OCI-LY7 (cell line): ENCODE results near the gene CD55. TPM values are rescaled to one million over a fixed set of nuclear protein-coding genes. Genes with fewer than 3 reads are reported as not detected.

ENCODE experiments used
- BruUV-seq: library from RNA; stranded (reverse); fragments of 400-500 nt; replicated peaks from 2 replicates; lab custom pipeline; 2021; lab: Mats Ljungman, UMichigan
- CTCF ChIA-PET: fragments of 300-600 bp; sonication (Branson Sonifier 250); formaldehyde crosslinking; loops from one replicate; lab custom pipeline; 2022; ENCODE audit warnings: antibody characterized with exemption; ENCODE audit not compliant: unreplicated experiment; lab: Charles Lee
- POLR2A ChIA-PET: fragments of 300-600 bp; sonication (Branson Sonifier 250); formaldehyde crosslinking; loops from one replicate; lab custom pipeline; 2022; ENCODE audit warnings: antibody characterized with exemption; lab: Charles Lee
- DNase-seq: peaks from one replicate; pipeline ENCODE4 v3.0.0-alpha.2; 2015; ENCODE audit warnings: low spot score
- H2AFZ ChIP-seq: fragments of 200-600 bp; sonication (generic), shearing (Covaris generic); 2 replicates; pipeline ENCODE4 v1.6.1; 2014; ENCODE audit warnings: mild to moderate bottlenecking, antibody characterized with exemption, low read length, moderate library complexity
- H3K27ac ChIP-seq: fragments of 200-600 bp; sonication (generic); 2 replicates; pipeline ENCODE4 v1.5.1; 2014; ENCODE audit warnings: mixed run types, low read depth, mild to moderate bottlenecking, moderate library complexity, low read length, inconsistent platforms; ENCODE audit not compliant: poor library complexity, severe bottlenecking
- H3K36me3 ChIP-seq: fragments of 200-600 bp; sonication (generic); 2 replicates; pipeline ENCODE4 v1.6.1; 2014; ENCODE audit warnings: mild to moderate bottlenecking, antibody characterized with exemption, low read length, moderate library complexity, mixed read lengths; ENCODE audit not compliant: insufficient read depth
- H3K4me1 ChIP-seq: fragments of 200-600 bp; sonication (generic); 2 replicates; pipeline ENCODE4 v1.5.1; 2014; ENCODE audit warnings: mild to moderate bottlenecking, low read length; ENCODE audit not compliant: insufficient read depth, poor library complexity, severe bottlenecking
- H3K4me2 ChIP-seq: fragments of 200-600 bp; sonication (generic); 2 replicates; pipeline ENCODE4 v1.6.1; 2014; ENCODE audit warnings: mild to moderate bottlenecking, low read length
- H3K4me3 ChIP-seq: fragments of 200-600 bp; sonication (generic); 2 replicates; pipeline ENCODE4 v1.5.1; 2014; ENCODE audit warnings: mild to moderate bottlenecking, low read depth, low read length; ENCODE audit not compliant: poor library complexity, severe bottlenecking
- H3K79me2 ChIP-seq: fragments of 200-600 bp; sonication (generic); 2 replicates; pipeline ENCODE4 v1.6.1; 2016; ENCODE audit warnings: low read depth, mild to moderate bottlenecking, low read length, moderate library complexity, mixed read lengths; ENCODE audit not compliant: insufficient read depth
- H3K9me2 ChIP-seq: fragments of 200-600 bp; sonication (generic); 2 replicates; pipeline ENCODE4 v1.6.1; 2016; ENCODE audit warnings: mild to moderate bottlenecking, low read length, mixed read lengths; ENCODE audit not compliant: insufficient read depth
- H3K9me3 ChIP-seq: fragments of 200-600 bp; sonication (generic); 2 replicates; pipeline ENCODE4 v1.6.1; 2014; ENCODE audit warnings: mild to moderate bottlenecking, mixed run types, low read length, mixed read lengths
- H4K20me1 ChIP-seq: fragments of 200-600 bp; sonication (generic); 2 replicates; pipeline ENCODE4 v1.6.1; 2014; ENCODE audit warnings: mild to moderate bottlenecking, antibody characterized with exemption, low read length, moderate library complexity, mixed read lengths; ENCODE audit not compliant: insufficient read depth
- CTCF ChIP-seq: fragments of 200-600 bp; sonication (generic); conservative IDR thresholded peaks from 2 replicates; pipeline ENCODE4 v1.5.1; 2014; ENCODE audit warnings: mild to moderate bottlenecking, antibody characterized with exemption, low read length, moderate library complexity, mixed read lengths
- EZH2phosphoT487 ChIP-seq: fragments of 200-600 bp; sonication (generic); IDR thresholded peaks from 2 replicates; pipeline ENCODE4 v1.6.1; 2018; ENCODE audit warnings: low read depth, borderline replicate concordance, mild to moderate bottlenecking, mixed run types, antibody characterized with exemption, low read length, moderate library complexity, mixed read lengths
- intact Hi-C: fragments of 100-400 bp; cut with micrococcal nuclease; formaldehyde crosslinking; loops from one replicate; pipeline ENCODE4 v1.10.0; 2022; ENCODE audit not compliant: unreplicated experiment
- total RNA-seq, 2 experiments: library from RNA; depleted of rRNA in 1 of 2; stranded (reverse); fragments of >200 nt in 1 of 2; shearing (Covaris generic) in 1 of 2; gene quantifications; 2 replicates each; pipeline ENCODE4 v1.2.3, GENCODE V29; 2014 to 2022

CD55 gene
- total RNA-seq, 2 experiments from 2014 or later, result 20.0 to 28.1 TPM

GRCh38 chr1:207355060-207355459 lies 33.6 kb downstream of the CD55 start:
- Histone ChIP-seq H3K4me3 (no peak overlapping the region), H4K20me1 (no peaks in the 10 kb centered on the region), H3K27ac (no peak overlapping the region), H3K9me3 (no peaks in the 10 kb centered on the region), H3K4me2 (no peak overlapping the region), H3K79me2 (no peaks in the 10 kb centered on the region), H3K9me2 (no peaks in the 10 kb centered on the region), H3K36me3 (peaks cover 3% of the 10 kb centered on the region), H2AFZ (no peak overlapping the region), H3K4me1 (no peaks in the 10 kb centered on the region)
- DNase-seq, result no peak
- ChIA-PET POLR2A (no interaction called here), CTCF (no interaction called here)
- intact Hi-C loops, result no loop called here
- no TSS peak for BruUV-seq
- TF ChIP-seq EZH2phosphoT487 (no peak), CTCF (no peak)

DNA sequence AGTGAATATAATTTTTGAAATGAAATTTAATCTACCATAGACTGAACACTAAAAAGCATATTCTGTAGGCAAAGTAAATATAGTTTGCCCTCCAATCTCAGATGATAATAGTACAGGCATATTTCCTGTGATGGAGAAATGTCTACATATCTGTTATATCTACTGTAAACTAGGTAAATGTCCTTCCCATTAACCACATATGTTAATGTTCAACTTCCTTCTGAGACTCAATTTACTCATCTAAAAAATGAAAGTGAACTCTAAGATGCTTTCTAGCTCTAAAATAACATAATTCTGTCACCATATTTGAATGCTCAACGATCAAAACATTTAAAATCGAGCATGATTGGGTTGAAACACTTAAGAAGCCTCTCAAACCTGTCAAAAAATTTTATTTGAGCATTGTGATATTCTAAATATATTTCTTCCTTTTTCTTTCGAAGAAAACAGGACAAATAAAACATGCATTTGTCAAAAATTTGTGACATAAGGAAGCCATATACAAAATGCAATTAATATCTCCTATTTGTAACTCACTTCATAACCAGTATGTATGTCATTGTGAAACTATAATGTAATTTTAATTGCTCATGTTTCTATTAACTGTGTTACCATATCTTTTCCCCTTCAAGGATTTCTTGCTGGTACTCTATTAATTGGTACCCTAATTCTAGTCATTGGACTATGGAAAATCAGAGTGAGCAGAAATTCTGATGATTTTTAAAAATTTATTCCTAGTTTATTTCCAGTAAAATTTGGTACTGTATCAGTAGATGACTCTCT lies 34.2 kb downstream of the CD55 start:
- no peak for TF ChIP-seq CTCF
- TF ChIP-seq EZH2phosphoT487, result no peak
- H3K4me2 ChIP-seq, result no peak overlapping the region
- POLR2A ChIA-PET, result no interaction called here
- H4K20me1 ChIP-seq, result no peaks in the 10 kb centered on the region
- no peaks in the 10 kb centered on the region; the same call in 1 of the 2 replicates for H3K36me3 ChIP-seq
- H3K4me1 ChIP-seq, result no peaks in the 10 kb centered on the region
- DNase-seq, result no peak
- no TSS peak for BruUV-seq
- no peaks in the 10 kb centered on the region for H3K79me2 ChIP-seq
- no peak overlapping the region for H2AFZ ChIP-seq
- intact Hi-C loops, result no loop called here
- no peak overlapping the region for H3K4me3 ChIP-seq
- H3K9me2 ChIP-seq, result no peaks in the 10 kb centered on the region
- no peak overlapping the region for H3K27ac ChIP-seq
- CTCF ChIA-PET, result no interaction called here
- no peaks in the 10 kb centered on the region for H3K9me3 ChIP-seq

GRCh38 chr1:207361029-207361428 lies 39.6 kb downstream of the CD55 start:
- POLR2A ChIA-PET, result interaction anchor here (0.5 to 1.0 kb wide), 3 partner anchors 9 to 584 kb away, joined by 3 read pairs; no protein-coding TSS in a partner anchor
- Histone ChIP-seq H3K9me3 (no peaks in the 10 kb centered on the region), H3K27ac (no peak overlapping the region), H4K20me1 (no peaks in the 10 kb centered on the region), H3K4me1 (no peaks in the 10 kb centered on the region), H3K36me3 (no peaks in the 10 kb centered on the region; the same call in 1 of the 2 replicates), H2AFZ (no peak overlapping the region), H3K4me3 (no peak overlapping the region), H3K9me2 (no peaks in the 10 kb centered on the region), H3K79me2 (no peaks in the 10 kb centered on the region), H3K4me2 (no peak overlapping the region)
- no TSS peak for BruUV-seq
- CTCF ChIA-PET, result no interaction called here
- intact Hi-C loops, result no loop called here
- no peak for DNase-seq
- TF ChIP-seq CTCF, result no peak
- TF ChIP-seq EZH2phosphoT487, result no peak
